H9 (cell line): ENCODE data around the gene SMC2. TPM values are rescaled to one million over a fixed set of nuclear protein-coding genes. Genes with fewer than 3 reads are reported as not detected.

Source experiments
- DNase-seq: peaks from one replicate; pipeline ENCODE4 v3.0.0-alpha.2; 2017
- H2AFZ ChIP-seq: one replicate; pipeline ENCODE4 v1.6.1; 2013; ENCODE audit warnings: mild to moderate bottlenecking, low read length, control low read depth, moderate library complexity
- H2AK5ac ChIP-seq: 2 replicates; pipeline ENCODE4 v1.6.1; 2013; ENCODE audit warnings: low read length, control low read depth, mixed read lengths; ENCODE audit not compliant: insufficient read length
- H2BK120ac ChIP-seq: one replicate; pipeline ENCODE4 v1.6.1; 2013; ENCODE audit warnings: low read depth, mild to moderate bottlenecking, low read length, control low read depth, inconsistent platforms; ENCODE audit not compliant: poor library complexity, severe bottlenecking
- H2BK12ac ChIP-seq: 2 replicates; pipeline ENCODE4 v1.6.1; 2013; ENCODE audit warnings: low read length, control low read depth, mixed read lengths, low read depth; ENCODE audit not compliant: insufficient read length
- H2BK15ac ChIP-seq: 2 replicates; pipeline ENCODE4 v1.6.1; 2013; ENCODE audit warnings: low read depth, low read length, control low read depth
- H2BK20ac ChIP-seq: one replicate; pipeline ENCODE4 v1.6.1; 2013; ENCODE audit warnings: low read depth, mild to moderate bottlenecking, low read length, control low read depth, inconsistent platforms; ENCODE audit not compliant: poor library complexity, severe bottlenecking
- H2BK5ac ChIP-seq: 2 replicates; pipeline ENCODE4 v1.6.1; 2013; ENCODE audit warnings: low read length, control low read depth, mixed read lengths; ENCODE audit not compliant: insufficient read length
- H3K14ac ChIP-seq: 2 replicates; pipeline ENCODE4 v1.6.1; 2013; ENCODE audit warnings: low read length, control low read depth; ENCODE audit not compliant: insufficient read depth
- H3K18ac ChIP-seq: 2 replicates; pipeline ENCODE4 v1.6.1; 2013; ENCODE audit warnings: low read depth, mild to moderate bottlenecking, mixed read lengths, low read length, control low read depth; ENCODE audit not compliant: insufficient read length
- H3K23ac ChIP-seq: 2 replicates; pipeline ENCODE4 v1.6.1; 2013; ENCODE audit warnings: low read length, control low read depth, mixed read lengths, low read depth; ENCODE audit not compliant: insufficient read length
- H3K23me2 ChIP-seq: 2 replicates; pipeline ENCODE4 v1.6.1; 2013; ENCODE audit warnings: low read depth, mild to moderate bottlenecking, mixed read lengths, low read length, control low read depth; ENCODE audit not compliant: insufficient read length, poor library complexity, severe bottlenecking
- H3K27ac ChIP-seq: 2 replicates; pipeline ENCODE4 v1.5.1; 2013; ENCODE audit warnings: low read length, control low read depth, mixed read lengths, low read depth; ENCODE audit not compliant: insufficient read length
- H3K27me3 ChIP-seq: 2 replicates; pipeline ENCODE4 v1.6.1; 2013; ENCODE audit warnings: low read length, control low read depth, inconsistent platforms; ENCODE audit not compliant: insufficient read depth
- H3K4ac ChIP-seq: 2 replicates; pipeline ENCODE4 v1.6.1; 2013; ENCODE audit warnings: low read depth, mild to moderate bottlenecking, control low read depth, inconsistent platforms, low read length, moderate library complexity
- H3K4me1 ChIP-seq: 2 replicates; pipeline ENCODE4 v1.6.1; 2013; ENCODE audit warnings: low read length, control low read depth, inconsistent platforms; ENCODE audit not compliant: insufficient read depth
- H3K4me2 ChIP-seq: 2 replicates; pipeline ENCODE4 v1.6.1; 2013; ENCODE audit warnings: low read length, control low read depth, mixed read lengths; ENCODE audit not compliant: insufficient read length, insufficient read depth
- H3K56ac ChIP-seq: 2 replicates; pipeline ENCODE4 v1.6.1; 2013; ENCODE audit warnings: low read depth, mild to moderate bottlenecking, mixed read lengths, low read length, control low read depth; ENCODE audit not compliant: insufficient read length
- H3K79me1 ChIP-seq: 2 replicates; pipeline ENCODE4 v1.6.1; 2013; ENCODE audit warnings: low read depth, mild to moderate bottlenecking, moderate library complexity, low read length, control low read depth, inconsistent platforms; ENCODE audit not compliant: insufficient read depth, poor library complexity, severe bottlenecking
- H3K79me2 ChIP-seq: 2 replicates; pipeline ENCODE4 v1.6.1; 2013; ENCODE audit warnings: low read length, control low read depth, inconsistent platforms; ENCODE audit not compliant: insufficient read depth
- H3K9ac ChIP-seq: 2 replicates; pipeline ENCODE4 v1.6.1; 2013; ENCODE audit warnings: low read length, control low read depth, mixed read lengths; ENCODE audit not compliant: insufficient read length; ENCODE audit errors: extremely low read depth
- H3K9me3 ChIP-seq: one replicate; pipeline ENCODE4 v1.6.1; 2013; ENCODE audit warnings: low read depth, low read length, inconsistent platforms; ENCODE audit not compliant: control insufficient read depth
- H3T11ph ChIP-seq: one replicate; pipeline ENCODE4 v1.6.1; 2013; ENCODE audit warnings: mild to moderate bottlenecking, low read length, control low read depth, inconsistent platforms
- H4K20me1 ChIP-seq: one replicate; pipeline ENCODE4 v1.6.1; 2013; ENCODE audit not compliant: control insufficient read depth, insufficient read length, insufficient read depth
- H4K5ac ChIP-seq: 2 replicates; pipeline ENCODE4 v1.6.1; 2013; ENCODE audit warnings: low read depth, mild to moderate bottlenecking, mixed read lengths, low read length, control low read depth; ENCODE audit not compliant: insufficient read length
- H4K8ac ChIP-seq: replicated peaks from 2 replicates; pipeline ENCODE4 v1.6.1; 2013; ENCODE audit warnings: low read length, control low read depth, mixed read lengths, low read depth; ENCODE audit not compliant: insufficient read length
- H4K91ac ChIP-seq: 2 replicates; pipeline ENCODE4 v1.6.1; 2013; ENCODE audit warnings: low read depth, mild to moderate bottlenecking, moderate library complexity, mixed read lengths, low read length, control low read depth; ENCODE audit not compliant: insufficient read length
- H3K27ac Mint-ChIP-seq, 3 experiments: 2 replicates in 2 of 3; 3 replicates in 1 of 3; pipeline ENCODE4 v1.8.0; 2020 to 2021; ENCODE audit warnings: mixed read lengths in 3 of 3, mild to moderate bottlenecking in 1 of 3, moderate library complexity in 1 of 3
- H3K27me3 Mint-ChIP-seq: 2 replicates; pipeline ENCODE4 v1.8.0; 2021; ENCODE audit warnings: low read depth, mild to moderate bottlenecking, moderate library complexity, mixed read lengths
- H3K36me3 Mint-ChIP-seq, 3 experiments: 2 replicates in 2 of 3; 3 replicates in 1 of 3; pipeline ENCODE4 v1.8.0; 2020 to 2021; ENCODE audit warnings: low read depth in 3 of 3, mixed read lengths in 3 of 3; ENCODE audit not compliant: insufficient read depth in 1 of 3
- H3K4me1 Mint-ChIP-seq, 2 experiments: 2 replicates each; pipeline ENCODE4 v1.8.0; 2020; ENCODE audit warnings: mixed read lengths in 2 of 2
- H3K4me3 Mint-ChIP-seq, 2 experiments: 2 replicates in 1 of 2; 3 replicates in 1 of 2; pipeline ENCODE4 v1.8.0; 2020 to 2021; ENCODE audit warnings: mild to moderate bottlenecking in 2 of 2, mixed read lengths in 2 of 2, moderate library complexity in 1 of 2
- H3K9me3 Mint-ChIP-seq, 2 experiments: 2 replicates in 1 of 2; 3 replicates in 1 of 2; pipeline ENCODE4 v1.8.0; 2020; ENCODE audit warnings: mild to moderate bottlenecking in 2 of 2, mixed read lengths in 2 of 2, moderate library complexity in 1 of 2
- CTCF ChIP-seq: fragments of 200-600 bp; sonication (generic); conservative IDR thresholded peaks from 3 replicates; pipeline ENCODE4 v1.8.0; 2021; ENCODE audit warnings: antibody characterized with exemption, mild to moderate bottlenecking
- WGBS: extraction: QIAGEN DNeasy Blood & Tissue Kit; methylation state at CpG from one replicate; pipeline ENCODE4 v1.1.7; 2013; ENCODE audit warnings: missing lambda C conversion rate, low lambda C conversion rate, mixed read lengths; ENCODE audit not compliant: insufficient read length; ENCODE audit errors: extremely low coverage; 5-methylcytosine and 5-hydroxymethylcytosine counted together
- total RNA-seq: library from RNA; stranded (reverse); gene quantifications from 2 replicates; pipeline ENCODE4 v1.2.1, GENCODE V29; 2021

SMC2 gene
- total RNA-seq, 1 experiment from 2014 or later: 47.0 TPM

- Histone ChIP-seq H4K5ac (no peak overlapping the region), H3K14ac (no peak overlapping the region), H3K56ac (no peak overlapping the region), H3K4me1 (no peaks in the 10 kb centered on the region), H3K9ac (no peak overlapping the region), H2BK15ac (no peak overlapping the region), H3K27ac (no peak overlapping the region), H3K18ac (no peak overlapping the region), H2BK5ac (no peak overlapping the region), H2BK12ac (no peak overlapping the region), H3K9me3 (no peaks in the 10 kb centered on the region), H3K23ac (no peak overlapping the region), H4K91ac (no peak overlapping the region), H3K4ac (no peak overlapping the region), H2BK20ac (no peak overlapping the region), H3K27me3 (no peaks in the 10 kb centered on the region), H3K4me2 (no peak overlapping the region), H3K23me2 (no peaks in the 10 kb centered on the region), H2AK5ac (no peak overlapping the region), H3K79me2 (no peaks in the 10 kb centered on the region), H2AFZ (no peak overlapping the region), H3T11ph (no peak overlapping the region), H4K20me1 (no peaks in the 10 kb centered on the region), H2BK120ac (no peak overlapping the region), H3K79me1 (no peaks in the 10 kb centered on the region), H4K8ac (no peak overlapping the region)
- Mint-ChIP-seq H3K27ac (no peak overlapping the region; a peak in 1 of 7 replicates), H3K27me3 (no peaks in the 10 kb centered on the region), H3K4me1 (no peaks in the 10 kb centered on the region), H3K4me3 (no peak overlapping the region), H3K9me3 (no peaks in the 10 kb centered on the region), H3K36me3 (peaks cover 9 to 61% (median 35%) of the 10 kb centered on the region in 3 experiments; a peak in 6 of 7 replicates)
- no CpG with 5 or more reads among the region's 2 CpGs for WGBS
- TF ChIP-seq CTCF: no peak
- no peak for DNase-seq
Observed at GRCh38 chr9:104110509-104110908, 16.4 kb downstream of the SMC2 start.
